A673 (cell line): ENCODE results near the gene NOC4L. TPM values are rescaled to one million over a fixed set of nuclear protein-coding genes. Genes with fewer than 3 reads are reported as not detected.

Source experiments
- BruUV-seq: library from RNA; stranded (reverse); fragments of 400-500 nt; replicated peaks from 2 replicates; lab custom pipeline; 2021; lab: Mats Ljungman, UMichigan
- CTCF ChIA-PET: fragments of 300-600 bp; sonication (Branson Sonifier 250); formaldehyde crosslinking; loops from one replicate; lab custom pipeline; 2022; ENCODE audit warnings: antibody characterized with exemption; lab: Charles Lee
- POLR2A ChIA-PET: fragments of 300-600 bp; sonication (Branson Sonifier 250); formaldehyde crosslinking; loops from one replicate; lab custom pipeline; 2022; ENCODE audit warnings: antibody characterized with exemption; ENCODE audit not compliant: low non-redundant PET; lab: Charles Lee
- DNase-seq: peaks from one replicate; pipeline ENCODE4 v3.0.0-alpha.2; 2015; ENCODE audit warnings: low spot score
- H3K27ac ChIP-seq: fragments of 200-600 bp; sonication (generic); 2 replicates; pipeline ENCODE4 v1.5.1; 2016; ENCODE audit warnings: mixed run types, low read depth, mild to moderate bottlenecking, mixed read lengths, antibody characterized with exemption, low read length; ENCODE audit not compliant: poor library complexity, severe bottlenecking
- H3K27me3 ChIP-seq: fragments of 200-600 bp; sonication (generic); replicated peaks from 2 replicates; pipeline ENCODE4 v1.6.1; 2017; ENCODE audit warnings: mixed run types, low read depth, mild to moderate bottlenecking, mixed read lengths, antibody characterized with exemption, low read length; ENCODE audit not compliant: insufficient read depth, poor library complexity
- H3K36me3 ChIP-seq: fragments of 200-600 bp; sonication (generic); 2 replicates; pipeline ENCODE4 v1.6.1; 2016; ENCODE audit warnings: mixed run types, mild to moderate bottlenecking, mixed read lengths, antibody characterized with exemption, low read length; ENCODE audit not compliant: insufficient read depth, poor library complexity, severe bottlenecking
- H3K4me1 ChIP-seq: fragments of 200-600 bp; sonication (generic); 2 replicates; pipeline ENCODE4 v1.6.1; 2017; ENCODE audit warnings: mixed run types, mild to moderate bottlenecking, mixed read lengths, antibody characterized with exemption, low read length; ENCODE audit not compliant: insufficient read depth, poor library complexity, severe bottlenecking
- H3K4me3 ChIP-seq: fragments of 200-600 bp; sonication (generic); 2 replicates; pipeline ENCODE4 v1.5.1; 2016; ENCODE audit warnings: low read depth, mixed run types, mild to moderate bottlenecking, mixed read lengths, low read length; ENCODE audit not compliant: poor library complexity, severe bottlenecking
- H3K9me3 ChIP-seq: fragments of 200-600 bp; sonication (generic); 2 replicates; pipeline ENCODE4 v1.6.1; 2016; ENCODE audit warnings: mixed run types, low read depth, mild to moderate bottlenecking, mixed read lengths, antibody characterized with exemption, low read length; ENCODE audit not compliant: poor library complexity, severe bottlenecking
- EZH2 ChIP-seq: fragments of 200-600 bp; sonication (generic); IDR thresholded peaks from 2 replicates; pipeline ENCODE4 v1.6.1; 2017; ENCODE audit warnings: borderline replicate concordance, low read depth, mild to moderate bottlenecking, mixed read lengths, antibody characterized with exemption, low read length; ENCODE audit not compliant: poor library complexity, severe bottlenecking
- intact Hi-C: fragments of 100-400 bp; cut with micrococcal nuclease; formaldehyde crosslinking; loops from one replicate; pipeline ENCODE4 v1.10.0; 2022; ENCODE audit not compliant: unreplicated experiment
- total RNA-seq: library from RNA; stranded (reverse); gene quantifications from 2 replicates; pipeline ENCODE4 v1.2.3, GENCODE V29; 2021
- TF ChIP-seq, protein P1 (sequence below): fragments of 300-800, 200-600 bp; sonication (generic); conservative IDR thresholded peaks from 2 replicates; pipeline ENCODE4 v1.5.1; 2017; ENCODE audit warnings: low read depth, mild to moderate bottlenecking, antibody characterized with exemption, low read length, moderate library complexity, mixed read lengths

The NOC4L gene
- total RNA-seq, 1 experiment from 2014 or later, result 46.9 TPM

GRCh38 chr12:132156573-132157325 is 12.5 kb downstream of the NOC4L start:
- H3K4me1 ChIP-seq, result no peaks in the 10 kb centered on the region
- ChIA-PET POLR2A (no interaction called here), CTCF (no interaction called here)
- intact Hi-C loops, result no loop called here
- H3K36me3 ChIP-seq, result peaks cover 12% of the 10 kb centered on the region
- H3K27ac ChIP-seq, result no peak overlapping the region
- TF ChIP-seq, protein P1, sequence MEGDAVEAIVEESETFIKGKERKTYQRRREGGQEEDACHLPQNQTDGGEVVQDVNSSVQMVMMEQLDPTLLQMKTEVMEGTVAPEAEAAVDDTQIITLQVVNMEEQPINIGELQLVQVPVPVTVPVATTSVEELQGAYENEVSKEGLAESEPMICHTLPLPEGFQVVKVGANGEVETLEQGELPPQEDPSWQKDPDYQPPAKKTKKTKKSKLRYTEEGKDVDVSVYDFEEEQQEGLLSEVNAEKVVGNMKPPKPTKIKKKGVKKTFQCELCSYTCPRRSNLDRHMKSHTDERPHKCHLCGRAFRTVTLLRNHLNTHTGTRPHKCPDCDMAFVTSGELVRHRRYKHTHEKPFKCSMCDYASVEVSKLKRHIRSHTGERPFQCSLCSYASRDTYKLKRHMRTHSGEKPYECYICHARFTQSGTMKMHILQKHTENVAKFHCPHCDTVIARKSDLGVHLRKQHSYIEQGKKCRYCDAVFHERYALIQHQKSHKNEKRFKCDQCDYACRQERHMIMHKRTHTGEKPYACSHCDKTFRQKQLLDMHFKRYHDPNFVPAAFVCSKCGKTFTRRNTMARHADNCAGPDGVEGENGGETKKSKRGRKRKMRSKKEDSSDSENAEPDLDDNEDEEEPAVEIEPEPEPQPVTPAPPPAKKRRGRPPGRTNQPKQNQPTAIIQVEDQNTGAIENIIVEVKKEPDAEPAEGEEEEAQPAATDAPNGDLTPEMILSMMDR, result no peak
- no peak for TF ChIP-seq EZH2
- no peak for DNase-seq
- H3K9me3 ChIP-seq, result no peaks in the 10 kb centered on the region
- H3K4me3 ChIP-seq, result no peak overlapping the region
- no TSS peak for BruUV-seq
- no peaks in the 10 kb centered on the region for H3K27me3 ChIP-seq

- intact Hi-C loops, result no loop called here
- H3K36me3 ChIP-seq, result peaks cover 7% of the 10 kb centered on the region
- no peaks in the 10 kb centered on the region for H3K27me3 ChIP-seq
- POLR2A ChIA-PET, result no interaction called here
- no TSS peak for BruUV-seq
- DNase-seq, result no peak
- H3K4me3 ChIP-seq, result no peak overlapping the region
- H3K4me1 ChIP-seq, result peaks cover 7% of the 10 kb centered on the region
- H3K9me3 ChIP-seq, result no peaks in the 10 kb centered on the region
- H3K27ac ChIP-seq, result no peak overlapping the region
- CTCF ChIA-PET, result no interaction called here
- TF ChIP-seq, protein P1, result no peak
- TF ChIP-seq EZH2, result no peak
Observed at GRCh38 chr12:132157733-132158409, 13.6 kb downstream of the NOC4L start.

GRCh38 chr12:132158677-132159554 is 14.7 kb downstream of the NOC4L start:
- Histone ChIP-seq H3K36me3 (peaks cover 7% of the 10 kb centered on the region), H3K4me3 (no peak overlapping the region), H3K9me3 (no peaks in the 10 kb centered on the region), H3K27ac (no peak overlapping the region), H3K27me3 (no peaks in the 10 kb centered on the region), H3K4me1 (peaks cover 7% of the 10 kb centered on the region)
- no TSS peak for BruUV-seq
- intact Hi-C loops, result no loop called here
- no peak for DNase-seq
- ChIA-PET CTCF (no interaction called here), POLR2A (no interaction called here)
- TF ChIP-seq, protein P1, result no peak
